OCI-LY1 (cell line): ENCODE results near the gene CSMD2.

Source experiments
- H2AFZ ChIP-seq: fragments of 200-600 bp; sonication (generic), shearing (Covaris generic); 2 replicates; pipeline ENCODE4 v1.6.0; 2014; ENCODE audit warnings: antibody characterized with exemption, mild to moderate bottlenecking, low read length
- H3F3A ChIP-seq: fragments of 200-600 bp; sonication (generic), shearing (Covaris generic); 2 replicates; pipeline ENCODE4 v1.6.0; 2014; ENCODE audit warnings: mild to moderate bottlenecking, antibody characterized with exemption, low read length, moderate library complexity; ENCODE audit not compliant: insufficient read depth
- H3K27ac ChIP-seq: fragments of 200-600 bp; sonication (generic); 2 replicates; pipeline ENCODE4 v1.5.1; 2014; ENCODE audit warnings: low read length, mixed run types, mild to moderate bottlenecking, low read depth; ENCODE audit not compliant: poor library complexity, severe bottlenecking
- H3K27me3 ChIP-seq: fragments of 200-600 bp; sonication (generic); 2 replicates; pipeline ENCODE4 v1.6.0; 2014; ENCODE audit warnings: antibody characterized with exemption, mild to moderate bottlenecking, low read length, moderate library complexity; ENCODE audit not compliant: insufficient read depth
- H3K36me3 ChIP-seq: fragments of 200-600 bp; sonication (generic); 2 replicates; pipeline ENCODE4 v1.6.1; 2014; ENCODE audit warnings: mild to moderate bottlenecking, antibody characterized with exemption, low read length, moderate library complexity, mixed read lengths; ENCODE audit not compliant: insufficient read depth
- H3K4me1 ChIP-seq: fragments of 200-600 bp; sonication (generic); 2 replicates; pipeline ENCODE4 v1.5.1; 2014; ENCODE audit warnings: mild to moderate bottlenecking, low read length, moderate library complexity; ENCODE audit not compliant: insufficient read depth, severe bottlenecking
- H3K4me2 ChIP-seq: fragments of 200-600 bp; sonication (generic), shearing (Covaris generic); 2 replicates; pipeline ENCODE4 v1.6.1; 2014; ENCODE audit warnings: low read length
- H3K4me3 ChIP-seq: fragments of 200-600 bp; sonication (generic); 2 replicates; pipeline ENCODE4 v1.5.1; 2014; ENCODE audit warnings: low read length, low read depth, mild to moderate bottlenecking, mixed read lengths; ENCODE audit not compliant: poor library complexity, severe bottlenecking
- H3K79me2 ChIP-seq: fragments of 200-600 bp; shearing (Covaris generic); 2 replicates; pipeline ENCODE4 v1.6.1; 2016; ENCODE audit warnings: mixed run types, low read length, mixed read lengths; ENCODE audit not compliant: insufficient read depth
- H3K9ac ChIP-seq: fragments of 200-600 bp; sonication (generic), shearing (Covaris generic); 2 replicates; pipeline ENCODE4 v1.6.1; 2014; ENCODE audit warnings: mild to moderate bottlenecking, low read length, mixed read lengths
- H3K9me2 ChIP-seq: fragments of 200-600 bp; sonication (generic), shearing (Covaris generic); 2 replicates; pipeline ENCODE4 v1.6.1; 2014; ENCODE audit warnings: low read depth, mild to moderate bottlenecking, low read length, mixed read lengths
- H3K9me3 ChIP-seq: fragments of 200-600 bp; shearing (Covaris generic); 2 replicates; pipeline ENCODE4 v1.6.1; 2014; ENCODE audit warnings: low read length, mixed read lengths
- H4K20me1 ChIP-seq: fragments of 200-600 bp; sonication (generic), shearing (Covaris generic); 2 replicates; pipeline ENCODE4 v1.6.0; 2016; ENCODE audit warnings: mild to moderate bottlenecking, low read length; ENCODE audit not compliant: insufficient read depth
- CTCF ChIP-seq: fragments of 200-600 bp; sonication (generic), shearing (Covaris generic); IDR thresholded peaks from 2 replicates; pipeline ENCODE4 v1.5.1; 2017; ENCODE audit warnings: mild to moderate bottlenecking, antibody characterized with exemption, low read length, moderate library complexity, mixed read lengths
- EZH2 ChIP-seq: fragments of 200-600 bp; sonication (generic), shearing (Covaris generic); IDR thresholded peaks from 2 replicates; pipeline ENCODE4 v1.8.0; 2017; ENCODE audit warnings: borderline replicate concordance, mixed run types, mild to moderate bottlenecking, antibody characterized with exemption, low read length, moderate library complexity, mixed read lengths

CSMD2 gene

GRCh38 chr1:33622757-33623156, 542.3 kb downstream of the CSMD2 start:
- Histone ChIP-seq H3K27ac (no peak overlapping the region), H4K20me1 (no peaks in the 10 kb centered on the region), H3K4me1 (no peaks in the 10 kb centered on the region), H3K4me3 (no peak overlapping the region), H2AFZ (no peak overlapping the region), H3K9me2 (no peaks in the 10 kb centered on the region), H3K36me3 (no peaks in the 10 kb centered on the region), H3K4me2 (no peak overlapping the region), H3K9me3 (no peaks in the 10 kb centered on the region), H3F3A (no peaks in the 10 kb centered on the region), H3K9ac (no peak overlapping the region), H3K79me2 (no peaks in the 10 kb centered on the region), H3K27me3 (no peaks in the 10 kb centered on the region)
- no peak for TF ChIP-seq CTCF
- no peak for TF ChIP-seq EZH2

GRCh38 chr1:33618636-33619035, 546.4 kb downstream of the CSMD2 start:
- Histone ChIP-seq H3K36me3 (no peaks in the 10 kb centered on the region), H3K27ac (no peak overlapping the region), H3K4me2 (no peak overlapping the region), H3F3A (no peaks in the 10 kb centered on the region), H3K79me2 (no peaks in the 10 kb centered on the region), H3K9me2 (no peaks in the 10 kb centered on the region), H2AFZ (no peak overlapping the region), H3K27me3 (0 out of 2 replicates have a peak, but pooled peaks cover 4% of the 10 kb centered on the region), H3K4me1 (no peaks in the 10 kb centered on the region), H4K20me1 (no peaks in the 10 kb centered on the region), H3K9ac (no peak overlapping the region), H3K9me3 (no peaks in the 10 kb centered on the region), H3K4me3 (no peak overlapping the region)
- TF ChIP-seq EZH2 (no peak), CTCF (no peak)

- Histone ChIP-seq H3K36me3 (no peaks in the 10 kb centered on the region), H3K4me1 (no peaks in the 10 kb centered on the region), H3K9me2 (no peaks in the 10 kb centered on the region), H3K4me2 (no peak overlapping the region), H2AFZ (no peak overlapping the region), H3K27ac (no peak overlapping the region), H3K27me3 (0 out of 2 replicates have a peak, but pooled peaks cover 4% of the 10 kb centered on the region), H3F3A (no peaks in the 10 kb centered on the region), H3K79me2 (no peaks in the 10 kb centered on the region), H4K20me1 (no peaks in the 10 kb centered on the region), H3K9me3 (no peaks in the 10 kb centered on the region), H3K9ac (no peak overlapping the region), H3K4me3 (no peak overlapping the region)
- TF ChIP-seq CTCF (no peak), EZH2 (no peak)
Measured at GRCh38 chr1:33617451-33617850, 547.6 kb downstream of the CSMD2 start.
